ENCODE data around the gene APOC3.

Gene APOC3

GRCh38 chr11:116881143-116881542 is 51.4 kb downstream of the APOC3 start:
- peak; percentile 2 for DNase-seq

DNA sequence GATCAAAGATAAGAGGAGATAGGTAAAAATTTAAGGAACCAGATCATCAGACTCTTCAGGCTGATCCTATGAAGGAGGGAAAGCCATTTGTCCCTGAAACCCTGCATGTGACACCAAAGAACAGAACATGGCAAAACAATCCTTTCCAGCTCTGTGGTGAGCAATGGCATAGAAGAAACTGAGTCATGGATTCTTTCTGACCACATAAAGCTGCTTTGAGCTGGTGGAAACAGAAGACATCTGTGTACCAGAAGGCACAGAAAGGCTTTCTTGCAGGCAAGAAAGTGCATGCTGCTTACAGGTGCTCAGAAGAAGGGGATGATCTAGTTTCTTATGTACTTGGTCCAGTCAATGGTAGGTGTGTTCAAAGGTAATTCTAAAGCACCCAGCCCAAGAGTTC is 52.7 kb downstream of the APOC3 start:
- DNase-seq: no peak

Measured in CD4-positive, alpha-beta T cell treated with Interleukin-6 for 4 hours (primary cell).